H9 (cell line): Measurements from ENCODE around the gene ZNF296. TPM values are rescaled to one million over a fixed set of nuclear protein-coding genes. Genes with fewer than 3 reads are reported as not detected.

Experiments used
- DNase-seq: peaks from one replicate; pipeline ENCODE4 v3.0.0-alpha.2; 2017
- H2AFZ ChIP-seq: one replicate; pipeline ENCODE4 v1.6.1; 2013; ENCODE audit warnings: mild to moderate bottlenecking, low read length, control low read depth, moderate library complexity
- H2AK5ac ChIP-seq: 2 replicates; pipeline ENCODE4 v1.6.1; 2013; ENCODE audit warnings: low read length, control low read depth, mixed read lengths; ENCODE audit not compliant: insufficient read length
- H2BK120ac ChIP-seq: one replicate; pipeline ENCODE4 v1.6.1; 2013; ENCODE audit warnings: low read depth, mild to moderate bottlenecking, low read length, control low read depth, inconsistent platforms; ENCODE audit not compliant: poor library complexity, severe bottlenecking
- H2BK12ac ChIP-seq: 2 replicates; pipeline ENCODE4 v1.6.1; 2013; ENCODE audit warnings: low read length, control low read depth, mixed read lengths, low read depth; ENCODE audit not compliant: insufficient read length
- H2BK15ac ChIP-seq: 2 replicates; pipeline ENCODE4 v1.6.1; 2013; ENCODE audit warnings: low read depth, low read length, control low read depth
- H2BK20ac ChIP-seq: one replicate; pipeline ENCODE4 v1.6.1; 2013; ENCODE audit warnings: low read depth, mild to moderate bottlenecking, low read length, control low read depth, inconsistent platforms; ENCODE audit not compliant: poor library complexity, severe bottlenecking
- H2BK5ac ChIP-seq: 2 replicates; pipeline ENCODE4 v1.6.1; 2013; ENCODE audit warnings: low read length, control low read depth, mixed read lengths; ENCODE audit not compliant: insufficient read length
- H3K14ac ChIP-seq: 2 replicates; pipeline ENCODE4 v1.6.1; 2013; ENCODE audit warnings: low read length, control low read depth; ENCODE audit not compliant: insufficient read depth
- H3K18ac ChIP-seq: 2 replicates; pipeline ENCODE4 v1.6.1; 2013; ENCODE audit warnings: low read depth, mild to moderate bottlenecking, mixed read lengths, low read length, control low read depth; ENCODE audit not compliant: insufficient read length
- H3K23ac ChIP-seq: 2 replicates; pipeline ENCODE4 v1.6.1; 2013; ENCODE audit warnings: low read length, control low read depth, mixed read lengths, low read depth; ENCODE audit not compliant: insufficient read length
- H3K23me2 ChIP-seq: 2 replicates; pipeline ENCODE4 v1.6.1; 2013; ENCODE audit warnings: low read depth, mild to moderate bottlenecking, mixed read lengths, low read length, control low read depth; ENCODE audit not compliant: insufficient read length, poor library complexity, severe bottlenecking
- H3K27ac ChIP-seq: 2 replicates; pipeline ENCODE4 v1.5.1; 2013; ENCODE audit warnings: low read length, control low read depth, mixed read lengths, low read depth; ENCODE audit not compliant: insufficient read length
- H3K27me3 ChIP-seq: 2 replicates; pipeline ENCODE4 v1.6.1; 2013; ENCODE audit warnings: low read length, control low read depth, inconsistent platforms; ENCODE audit not compliant: insufficient read depth
- H3K4ac ChIP-seq: 2 replicates; pipeline ENCODE4 v1.6.1; 2013; ENCODE audit warnings: low read depth, mild to moderate bottlenecking, control low read depth, inconsistent platforms, low read length, moderate library complexity
- H3K4me1 ChIP-seq: 2 replicates; pipeline ENCODE4 v1.6.1; 2013; ENCODE audit warnings: low read length, control low read depth, inconsistent platforms; ENCODE audit not compliant: insufficient read depth
- H3K4me2 ChIP-seq: 2 replicates; pipeline ENCODE4 v1.6.1; 2013; ENCODE audit warnings: low read length, control low read depth, mixed read lengths; ENCODE audit not compliant: insufficient read length, insufficient read depth
- H3K56ac ChIP-seq: 2 replicates; pipeline ENCODE4 v1.6.1; 2013; ENCODE audit warnings: low read depth, mild to moderate bottlenecking, mixed read lengths, low read length, control low read depth; ENCODE audit not compliant: insufficient read length
- H3K79me1 ChIP-seq: 2 replicates; pipeline ENCODE4 v1.6.1; 2013; ENCODE audit warnings: low read depth, mild to moderate bottlenecking, moderate library complexity, low read length, control low read depth, inconsistent platforms; ENCODE audit not compliant: insufficient read depth, poor library complexity, severe bottlenecking
- H3K79me2 ChIP-seq: 2 replicates; pipeline ENCODE4 v1.6.1; 2013; ENCODE audit warnings: low read length, control low read depth, inconsistent platforms; ENCODE audit not compliant: insufficient read depth
- H3K9ac ChIP-seq: 2 replicates; pipeline ENCODE4 v1.6.1; 2013; ENCODE audit warnings: low read length, control low read depth, mixed read lengths; ENCODE audit not compliant: insufficient read length; ENCODE audit errors: extremely low read depth
- H3K9me3 ChIP-seq: one replicate; pipeline ENCODE4 v1.6.1; 2013; ENCODE audit warnings: low read depth, low read length, inconsistent platforms; ENCODE audit not compliant: control insufficient read depth
- H3T11ph ChIP-seq: one replicate; pipeline ENCODE4 v1.6.1; 2013; ENCODE audit warnings: mild to moderate bottlenecking, low read length, control low read depth, inconsistent platforms
- H4K20me1 ChIP-seq: one replicate; pipeline ENCODE4 v1.6.1; 2013; ENCODE audit not compliant: control insufficient read depth, insufficient read length, insufficient read depth
- H4K5ac ChIP-seq: 2 replicates; pipeline ENCODE4 v1.6.1; 2013; ENCODE audit warnings: low read depth, mild to moderate bottlenecking, mixed read lengths, low read length, control low read depth; ENCODE audit not compliant: insufficient read length
- H4K8ac ChIP-seq: replicated peaks from 2 replicates; pipeline ENCODE4 v1.6.1; 2013; ENCODE audit warnings: low read length, control low read depth, mixed read lengths, low read depth; ENCODE audit not compliant: insufficient read length
- H4K91ac ChIP-seq: 2 replicates; pipeline ENCODE4 v1.6.1; 2013; ENCODE audit warnings: low read depth, mild to moderate bottlenecking, moderate library complexity, mixed read lengths, low read length, control low read depth; ENCODE audit not compliant: insufficient read length
- H3K27ac Mint-ChIP-seq, 3 experiments: 2 replicates in 2 of 3; 3 replicates in 1 of 3; pipeline ENCODE4 v1.8.0; 2020 to 2021; ENCODE audit warnings: mixed read lengths in 3 of 3, mild to moderate bottlenecking in 1 of 3, moderate library complexity in 1 of 3
- H3K27me3 Mint-ChIP-seq: 2 replicates; pipeline ENCODE4 v1.8.0; 2021; ENCODE audit warnings: low read depth, mild to moderate bottlenecking, moderate library complexity, mixed read lengths
- H3K36me3 Mint-ChIP-seq, 3 experiments: 2 replicates in 2 of 3; 3 replicates in 1 of 3; pipeline ENCODE4 v1.8.0; 2020 to 2021; ENCODE audit warnings: low read depth in 3 of 3, mixed read lengths in 3 of 3; ENCODE audit not compliant: insufficient read depth in 1 of 3
- H3K4me1 Mint-ChIP-seq, 2 experiments: 2 replicates each; pipeline ENCODE4 v1.8.0; 2020; ENCODE audit warnings: mixed read lengths in 2 of 2
- H3K4me3 Mint-ChIP-seq, 2 experiments: 2 replicates in 1 of 2; 3 replicates in 1 of 2; pipeline ENCODE4 v1.8.0; 2020 to 2021; ENCODE audit warnings: mild to moderate bottlenecking in 2 of 2, mixed read lengths in 2 of 2, moderate library complexity in 1 of 2
- H3K9me3 Mint-ChIP-seq, 2 experiments: 2 replicates in 1 of 2; 3 replicates in 1 of 2; pipeline ENCODE4 v1.8.0; 2020; ENCODE audit warnings: mild to moderate bottlenecking in 2 of 2, mixed read lengths in 2 of 2, moderate library complexity in 1 of 2
- CTCF ChIP-seq: fragments of 200-600 bp; sonication (generic); conservative IDR thresholded peaks from 3 replicates; pipeline ENCODE4 v1.8.0; 2021; ENCODE audit warnings: antibody characterized with exemption, mild to moderate bottlenecking
- WGBS: extraction: QIAGEN DNeasy Blood & Tissue Kit; methylation state at CpG from one replicate; pipeline ENCODE4 v1.1.7; 2013; ENCODE audit warnings: missing lambda C conversion rate, low lambda C conversion rate, mixed read lengths; ENCODE audit not compliant: insufficient read length; ENCODE audit errors: extremely low coverage; 5-methylcytosine and 5-hydroxymethylcytosine counted together
- total RNA-seq: library from RNA; stranded (reverse); gene quantifications from 2 replicates; pipeline ENCODE4 v1.2.1, GENCODE V29; 2021

ZNF296 gene
- total RNA-seq, 1 experiment from 2014 or later, result 14.8 TPM

- peaks cover 54 to 86% (median 80%) of the 10 kb centered on the region in 3 experiments for H3K36me3 Mint-ChIP-seq
- Histone ChIP-seq H3K27ac (no peak overlapping the region), H4K8ac (no peak overlapping the region), H3K4me1 (no peaks in the 10 kb centered on the region), H3K18ac (no peak overlapping the region), H3K79me2 (no peaks in the 10 kb centered on the region), H3K23ac (no peak overlapping the region), H2AFZ (no peak overlapping the region), H3K79me1 (no peaks in the 10 kb centered on the region), H3T11ph (no peak overlapping the region), H2BK12ac (no peak overlapping the region), H2BK20ac (no peak overlapping the region), H3K9ac (no peak overlapping the region), H3K14ac (no peak overlapping the region), H3K9me3 (no peaks in the 10 kb centered on the region), H3K23me2 (no peaks in the 10 kb centered on the region), H4K91ac (no peak overlapping the region), H4K20me1 (no peaks in the 10 kb centered on the region), H3K56ac (no peak overlapping the region), H2BK120ac (no peak overlapping the region), H3K27me3 (no peaks in the 10 kb centered on the region), H2BK5ac (no peak overlapping the region), H3K4me2 (no peak overlapping the region), H3K4ac (no peak overlapping the region), H2AK5ac (no peak overlapping the region), H2BK15ac (no peak overlapping the region), H4K5ac (no peak overlapping the region)
- H3K4me1 Mint-ChIP-seq, result peaks cover 5 to 10% of the 10 kb centered on the region in 2 experiments; a peak in 3 of 4 replicates
- TF ChIP-seq CTCF, result no peak
- no peak for DNase-seq
- no CpG with 5 or more reads among the region's 4 CpGs for WGBS
- no peak overlapping the region for H3K4me3 Mint-ChIP-seq
- no peak overlapping the region for H3K27ac Mint-ChIP-seq
- H3K9me3 Mint-ChIP-seq, result no peaks in the 10 kb centered on the region
- H3K27me3 Mint-ChIP-seq, result no peaks in the 10 kb centered on the region
Observed at GRCh38 chr19:45061965-45062364, 14.3 kb downstream of the ZNF296 start.
